ENCODE data around the gene APOBEC3C.
"Not testable (repeated sequence)": the region's sequence is repeated elsewhere in the genome, so short reads cannot be mapped to it uniquely, and the experiment has no call there.

The APOBEC3C gene

DNA sequence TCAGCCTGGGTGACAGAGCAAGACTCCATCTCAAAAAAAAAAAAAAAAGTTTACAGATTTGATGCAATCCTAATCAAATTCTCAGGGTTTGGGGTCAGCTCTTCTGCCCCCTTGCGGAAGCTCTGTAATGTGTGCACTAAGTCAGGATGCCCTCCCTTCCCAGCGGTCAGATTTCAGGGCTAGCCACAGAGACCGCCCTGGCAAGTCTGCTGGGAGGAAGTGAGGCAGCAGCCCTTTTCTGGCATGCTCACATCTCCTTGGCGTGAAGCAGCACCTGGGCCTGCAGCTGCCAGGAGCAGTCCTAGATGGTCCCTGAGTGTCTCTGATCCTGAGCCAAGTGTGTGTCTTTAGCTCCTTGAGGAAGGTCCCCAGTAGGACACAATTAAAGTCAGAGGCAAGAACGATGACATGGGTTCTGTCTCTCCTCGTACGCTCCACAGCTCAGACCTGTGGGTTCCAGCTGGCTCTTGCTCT, 10.9 kb upstream of the APOBEC3C start:
- Histone ChIP-seq H3K4me1 (ENCODE audit: insufficient read depth, poor library complexity, severe bottlenecking) (no peaks in the 10 kb centered on the region), H3K27ac (ENCODE audit: poor library complexity, severe bottlenecking) (no peak overlapping the region), H3K27me3 (ENCODE audit: insufficient read depth, poor library complexity, severe bottlenecking) (no peaks in the 10 kb centered on the region), H3K4me3 (ENCODE audit: severe bottlenecking) (no peak overlapping the region), H3K9me3 (ENCODE audit: severe bottlenecking) (no peaks in the 10 kb centered on the region), H3K36me3 (ENCODE audit: low read depth) (no peaks in the 10 kb centered on the region)
- ATAC-seq (ENCODE audit: low read depth) (peak; percentile 100), DNase-seq (ENCODE audit: low spot score) (peak; percentile 80)
- TF ChIP-seq, protein P1, sequence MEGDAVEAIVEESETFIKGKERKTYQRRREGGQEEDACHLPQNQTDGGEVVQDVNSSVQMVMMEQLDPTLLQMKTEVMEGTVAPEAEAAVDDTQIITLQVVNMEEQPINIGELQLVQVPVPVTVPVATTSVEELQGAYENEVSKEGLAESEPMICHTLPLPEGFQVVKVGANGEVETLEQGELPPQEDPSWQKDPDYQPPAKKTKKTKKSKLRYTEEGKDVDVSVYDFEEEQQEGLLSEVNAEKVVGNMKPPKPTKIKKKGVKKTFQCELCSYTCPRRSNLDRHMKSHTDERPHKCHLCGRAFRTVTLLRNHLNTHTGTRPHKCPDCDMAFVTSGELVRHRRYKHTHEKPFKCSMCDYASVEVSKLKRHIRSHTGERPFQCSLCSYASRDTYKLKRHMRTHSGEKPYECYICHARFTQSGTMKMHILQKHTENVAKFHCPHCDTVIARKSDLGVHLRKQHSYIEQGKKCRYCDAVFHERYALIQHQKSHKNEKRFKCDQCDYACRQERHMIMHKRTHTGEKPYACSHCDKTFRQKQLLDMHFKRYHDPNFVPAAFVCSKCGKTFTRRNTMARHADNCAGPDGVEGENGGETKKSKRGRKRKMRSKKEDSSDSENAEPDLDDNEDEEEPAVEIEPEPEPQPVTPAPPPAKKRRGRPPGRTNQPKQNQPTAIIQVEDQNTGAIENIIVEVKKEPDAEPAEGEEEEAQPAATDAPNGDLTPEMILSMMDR (IDR thresholded peaks at IDR 0.05; ENCODE audit: poor library complexity, severe bottlenecking): peak; percentile 86

DNA sequence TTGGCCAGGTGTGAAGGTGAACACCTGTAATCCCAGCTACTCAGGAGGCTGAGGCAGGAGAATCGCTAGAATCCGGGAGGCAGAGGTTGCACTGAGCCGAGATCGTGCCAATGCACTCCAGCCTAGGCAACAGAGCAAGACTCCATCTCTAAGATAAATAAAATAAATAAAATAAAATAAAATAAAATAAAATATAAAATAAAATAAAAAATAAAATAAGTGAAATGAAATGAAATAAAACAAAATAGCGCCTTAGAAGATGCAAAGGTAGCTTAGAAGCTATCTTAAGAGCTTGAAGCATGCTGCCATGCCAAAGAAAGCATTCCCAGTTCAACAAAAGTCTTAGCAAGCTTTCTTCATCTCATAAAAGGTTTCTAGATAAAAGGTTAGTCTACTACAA, 6.9 kb upstream of the APOBEC3C start:
- Histone ChIP-seq H3K4me1 (ENCODE audit: insufficient read depth, poor library complexity, severe bottlenecking) (no peaks in the 10 kb centered on the region), H3K27ac (ENCODE audit: poor library complexity, severe bottlenecking) (no peak overlapping the region), H3K9me3 (ENCODE audit: severe bottlenecking) (no peaks in the 10 kb centered on the region), H3K4me3 (ENCODE audit: severe bottlenecking) (no peak overlapping the region), H3K27me3 (ENCODE audit: insufficient read depth, poor library complexity, severe bottlenecking) (no peaks in the 10 kb centered on the region), H3K36me3 (ENCODE audit: low read depth) (no peaks in the 10 kb centered on the region)
- TF ChIP-seq, protein P1 (IDR thresholded peaks at IDR 0.05; ENCODE audit: poor library complexity, severe bottlenecking): no peak
- ATAC-seq (ENCODE audit: low read depth): no peak
- no peak for DNase-seq (ENCODE audit: low spot score)

GRCh38 chr22:39008271-39008850, 5.7 kb upstream of the APOBEC3C start:
- H3K36me3 ChIP-seq (ENCODE audit: low read depth); ATAC-seq (ENCODE audit: low read depth); H3K4me1 ChIP-seq (ENCODE audit: insufficient read depth, poor library complexity, severe bottlenecking): not testable (repeated sequence)

GRCh38 chr22:39010946-39011345, 3.1 kb upstream of the APOBEC3C start:
- no peaks in the 10 kb centered on the region for H3K4me1 ChIP-seq (ENCODE audit: insufficient read depth, poor library complexity, severe bottlenecking)
- ATAC-seq (ENCODE audit: low read depth): no peak
- H3K36me3 ChIP-seq (ENCODE audit: low read depth): 0 out of 2 replicates have a peak, but pooled peaks cover 5% of the 10 kb centered on the region
- no peak overlapping the region for H3K4me3 ChIP-seq (ENCODE audit: severe bottlenecking)
- TF ChIP-seq, protein P1 (IDR thresholded peaks at IDR 0.05; ENCODE audit: poor library complexity, severe bottlenecking): no peak
- H3K27ac ChIP-seq (ENCODE audit: poor library complexity, severe bottlenecking): no peak overlapping the region
- no peaks in the 10 kb centered on the region for H3K27me3 ChIP-seq (ENCODE audit: insufficient read depth, poor library complexity, severe bottlenecking)
- H3K9me3 ChIP-seq (ENCODE audit: severe bottlenecking): no peaks in the 10 kb centered on the region
- no peak for DNase-seq (ENCODE audit: low spot score)

More at GRCh38 chr22:39008271-39008850, 5.7 kb upstream of the APOBEC3C start:
- H3K4me3 ChIP-seq (ENCODE audit: severe bottlenecking); H3K27ac ChIP-seq (ENCODE audit: poor library complexity, severe bottlenecking); H3K9me3 ChIP-seq (ENCODE audit: severe bottlenecking); DNase-seq (ENCODE audit: low spot score); H3K27me3 ChIP-seq (ENCODE audit: insufficient read depth, poor library complexity, severe bottlenecking): not testable (repeated sequence)

- TF ChIP-seq, protein P1 (IDR thresholded peaks at IDR 0.05; ENCODE audit: poor library complexity, severe bottlenecking): no peak
- H3K36me3 ChIP-seq (ENCODE audit: low read depth): peaks cover 13% of the 10 kb centered on the region; the same call in 1 of the 2 replicates
- no peak overlapping the region for H3K4me3 ChIP-seq (ENCODE audit: severe bottlenecking)
- DNase-seq (ENCODE audit: low spot score) (no peak), ATAC-seq (ENCODE audit: low read depth) (no peak)
- H3K27ac ChIP-seq (ENCODE audit: poor library complexity, severe bottlenecking): no peak overlapping the region
- no peaks in the 10 kb centered on the region for H3K27me3 ChIP-seq (ENCODE audit: insufficient read depth, poor library complexity, severe bottlenecking)
- H3K9me3 ChIP-seq (ENCODE audit: severe bottlenecking): no peaks in the 10 kb centered on the region
- H3K4me1 ChIP-seq (ENCODE audit: insufficient read depth, poor library complexity, severe bottlenecking): no peaks in the 10 kb centered on the region
These were observed 1.2 kb upstream of the APOBEC3C start for GRCh38 chr22:39012533-39013511.

DNA sequence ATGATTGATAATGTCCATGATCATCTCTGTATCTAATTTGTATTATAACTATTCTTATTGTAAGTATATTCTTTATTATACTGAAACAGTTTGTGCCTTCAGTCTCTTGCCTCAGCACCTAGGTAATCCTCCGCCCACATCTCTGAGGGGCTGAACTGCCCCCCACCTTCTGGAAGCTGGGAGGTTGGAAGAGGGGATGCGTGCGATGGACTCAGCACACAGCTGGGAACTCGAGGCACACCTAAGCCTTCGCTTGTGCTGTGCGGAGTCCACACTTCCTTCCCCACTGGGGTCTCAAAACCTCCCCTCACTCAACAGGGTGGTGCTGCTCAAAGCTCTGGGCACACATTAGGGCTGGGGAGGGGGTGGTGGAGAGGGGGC, 506 bp upstream of the APOBEC3C start:
- H3K36me3 ChIP-seq (ENCODE audit: low read depth): peaks cover 13% of the 10 kb centered on the region; the same call in 1 of the 2 replicates

DNA sequence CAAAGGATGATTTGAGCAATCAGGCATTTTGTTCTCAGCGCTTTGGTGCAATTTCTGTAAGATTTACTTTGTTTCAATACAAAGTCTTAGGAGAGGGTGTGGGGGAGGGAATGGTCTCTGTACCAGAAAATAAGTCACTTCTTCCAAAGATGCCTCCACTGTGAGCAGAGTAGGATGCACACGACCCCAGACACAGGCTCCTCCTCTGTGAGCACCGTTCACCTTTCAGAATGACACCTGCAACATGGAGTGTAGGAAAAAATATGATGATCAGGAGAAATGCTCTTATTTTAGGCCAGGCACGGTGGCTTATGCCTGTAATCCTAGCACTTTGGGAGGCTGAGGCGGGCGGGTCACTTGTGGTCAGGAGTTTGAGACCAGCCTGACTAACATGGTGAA, 665 bp downstream of the APOBEC3C start:
- H3K27ac ChIP-seq (ENCODE audit: poor library complexity, severe bottlenecking): peak overlapping the region; percentile 64
- peaks cover 18% of the 10 kb centered on the region; the same call in 1 of the 2 replicates for H3K36me3 ChIP-seq (ENCODE audit: low read depth)
- not testable (repeated sequence) for DNase-seq (ENCODE audit: low spot score); H3K9me3 ChIP-seq (ENCODE audit: severe bottlenecking); H3K27me3 ChIP-seq (ENCODE audit: insufficient read depth, poor library complexity, severe bottlenecking); H3K4me1 ChIP-seq (ENCODE audit: insufficient read depth, poor library complexity, severe bottlenecking)
- ATAC-seq (ENCODE audit: low read depth): peak; percentile 27; the same call in 1 of the 3 replicates
- H3K4me3 ChIP-seq (ENCODE audit: severe bottlenecking): peak overlapping the region; percentile 37

More for the DNA sequence above, 506 bp upstream of the APOBEC3C start:
- H3K27me3 ChIP-seq (ENCODE audit: insufficient read depth, poor library complexity, severe bottlenecking); H3K4me1 ChIP-seq (ENCODE audit: insufficient read depth, poor library complexity, severe bottlenecking); H3K4me3 ChIP-seq (ENCODE audit: severe bottlenecking); DNase-seq (ENCODE audit: low spot score); ATAC-seq (ENCODE audit: low read depth); H3K9me3 ChIP-seq (ENCODE audit: severe bottlenecking): not testable (repeated sequence)
- peak overlapping the region; percentile 64 for H3K27ac ChIP-seq (ENCODE audit: poor library complexity, severe bottlenecking)
